SK-N-SH (cell line): ENCODE measurements around the gene YIF1B. TPM values are rescaled to one million over a fixed set of nuclear protein-coding genes. Genes with fewer than 3 reads are reported as not detected.

Experiments used
- CTCF ChIA-PET: fragments of 300-600, 350-600 bp; formaldehyde crosslinking; extraction: SDS; loops from one replicate; lab custom pipeline; 2021; lab: Yijun Ruan, JAX
- POLR2A ChIA-PET: fragments of 350-600 bp; sonication (Branson Sonifier 250); formaldehyde crosslinking; extraction: SDS; loops from one replicate; lab custom pipeline; 2020; ENCODE audit warnings: antibody characterized with exemption, inconsistent platforms; lab: Yijun Ruan, JAX
- DNase-seq: peaks from one replicate; pipeline ENCODE4 v3.0.0; 2012
- H2AFZ ChIP-seq: fragments of 200-600 bp; sonication (generic); 2 replicates; pipeline ENCODE4 v1.8.1; 2016; ENCODE audit warnings: antibody characterized with exemption, mild to moderate bottlenecking, low read depth
- H3F3A ChIP-seq: fragments of 200-600 bp; sonication (generic); replicated peaks from 2 replicates; pipeline ENCODE3; 2016; ENCODE audit warnings: antibody characterized with exemption, mild to moderate bottlenecking; ENCODE audit not compliant: insufficient read depth
- H3K27ac ChIP-seq, 2 experiments: fragments of 200-500 bp in 1 of 2; fragments of 200-600 bp in 1 of 2; sonication (Bioruptor generic) in 1 of 2; sonication (generic), shearing (Covaris generic) in 1 of 2; 2 replicates each; pipeline versions ENCODE4 v1.5.1 to v1.6.1; 2014 to 2016; ENCODE audit warnings: low read depth in 2 of 2, inconsistent platforms in 1 of 2, low read length in 1 of 2, mild to moderate bottlenecking in 1 of 2, mixed read lengths in 1 of 2
- H3K27me3 ChIP-seq: fragments of 200-600 bp; sonication (generic), shearing (Covaris generic); 2 replicates; pipeline ENCODE4 v1.6.1; 2016; ENCODE audit warnings: mixed run types; ENCODE audit not compliant: insufficient read depth
- H3K36me3 ChIP-seq, 2 experiments: fragments of 200-500 bp in 1 of 2; fragments of 200-600 bp in 1 of 2; sonication (Bioruptor generic) in 1 of 2; sonication (generic) in 1 of 2; replicated peaks in 1 of 2; 2 replicates each; pipeline versions ENCODE3 to v1.5.1; 2014 to 2016; ENCODE audit warnings: low read length in 1 of 2, mild to moderate bottlenecking in 1 of 2; ENCODE audit not compliant: insufficient read depth in 2 of 2, control insufficient read depth in 1 of 2
- H3K4me1 ChIP-seq, 2 experiments: fragments of 200-500 bp in 1 of 2; fragments of 200-600 bp in 1 of 2; sonication (Bioruptor generic) in 1 of 2; sonication (generic), shearing (Covaris generic) in 1 of 2; 2 replicates each; pipeline versions ENCODE4 v1.5.1 to v1.6.1; 2014 to 2016; ENCODE audit warnings: low read depth in 1 of 2, low read length in 1 of 2, mixed run types in 1 of 2; ENCODE audit not compliant: insufficient read depth in 2 of 2, control insufficient read depth in 1 of 2
- H3K4me2 ChIP-seq: fragments of 200-600 bp; sonication (generic), shearing (Covaris generic); 2 replicates; pipeline ENCODE4 v1.6.1; 2017; ENCODE audit warnings: mixed run types
- H3K4me3 ChIP-seq, 2 experiments: fragments of 200-500 bp in 1 of 2; fragments of 200-600 bp in 1 of 2; sonication (Bioruptor generic) in 1 of 2; sonication (generic), shearing (Covaris generic) in 1 of 2; 2 replicates each; pipeline versions ENCODE4 v1.5.1 to v1.8.1; 2014 to 2016; ENCODE audit warnings: low read depth in 2 of 2, inconsistent platforms in 1 of 2, low read length in 1 of 2, mild to moderate bottlenecking in 1 of 2, mixed read lengths in 1 of 2, moderate library complexity in 1 of 2
- H3K79me2 ChIP-seq: fragments of 200-600 bp; sonication (generic); 2 replicates; pipeline ENCODE4 v1.8.1; 2017; ENCODE audit warnings: mild to moderate bottlenecking; ENCODE audit not compliant: insufficient read depth
- H3K9ac ChIP-seq: fragments of 200-600 bp; sonication (generic); 2 replicates; pipeline ENCODE4 v1.6.1; 2017; ENCODE audit warnings: mixed run types
- H3K9me2 ChIP-seq: fragments of 200-600 bp; sonication (generic); 2 replicates; pipeline ENCODE4 v1.6.1; 2017; ENCODE audit warnings: mixed run types
- H3K9me3 ChIP-seq: fragments of 200-600 bp; sonication (generic); 2 replicates; pipeline ENCODE4 v1.6.1; 2017; ENCODE audit warnings: mixed run types, mild to moderate bottlenecking, moderate library complexity
- H4K20me1 ChIP-seq: fragments of 200-600 bp; sonication (generic); 2 replicates; pipeline ENCODE4 v1.6.1; 2017; ENCODE audit warnings: mild to moderate bottlenecking, mixed run types; ENCODE audit not compliant: insufficient read depth
- FOXM1 ChIP-seq: IDR thresholded peaks from 2 replicates; pipeline ENCODE4 v1.4.0; 2012; ENCODE audit warnings: low read depth, mild to moderate bottlenecking
- GABPA ChIP-seq: IDR thresholded peaks from 2 replicates; pipeline ENCODE4 v1.4.0; 2012; ENCODE audit warnings: low read depth, mild to moderate bottlenecking
- JUND ChIP-seq: IDR thresholded peaks from 2 replicates; pipeline ENCODE4 v1.4.0; 2012
- MEF2A ChIP-seq: IDR thresholded peaks from 2 replicates; pipeline ENCODE4 v1.4.0; 2012; ENCODE audit warnings: low read depth, borderline replicate concordance
- MXI1 ChIP-seq: IDR thresholded peaks from 2 replicates; pipeline ENCODE4 v1.6.1; 2012; ENCODE audit warnings: mild to moderate bottlenecking, low read depth, low read length, improper control_type of control experiment
- POLR2AphosphoS5 ChIP-seq: IDR thresholded peaks from 2 replicates; pipeline ENCODE4 v1.6.1; 2012; ENCODE audit warnings: low read depth, low read length
- RCOR1 ChIP-seq: fragments of 150-350 bp; IDR thresholded peaks from 2 replicates; pipeline ENCODE4 v1.6.1; 2017; ENCODE audit warnings: antibody characterized with exemption, low read length
- RFX5 ChIP-seq: IDR thresholded peaks from 2 replicates; pipeline ENCODE4 v1.6.1; 2012; ENCODE audit warnings: mild to moderate bottlenecking, improper control_type of control experiment, low read length
- RXRA ChIP-seq: IDR thresholded peaks from 2 replicates; pipeline ENCODE4 v1.4.0; 2012; ENCODE audit warnings: low read depth, mild to moderate bottlenecking, borderline replicate concordance
- TCF12 ChIP-seq: IDR thresholded peaks from 2 replicates; pipeline ENCODE4 v1.4.0; 2012
- YY1 ChIP-seq: IDR thresholded peaks from 2 replicates; pipeline ENCODE4 v1.4.0; 2012; ENCODE audit warnings: low read depth, mild to moderate bottlenecking
- WGBS: methylation state at CpG from one replicate; pipeline ENCODE4 v1.1.6; 2017; ENCODE audit warnings: low lambda C conversion rate; 5-methylcytosine and 5-hydroxymethylcytosine counted together
- polyA plus RNA-seq, 3 experiments: library from polyadenylated mRNA; depleted of rRNA; stranded (reverse); fragments of >200 nt; gene quantifications; 2 replicates each; pipeline ENCODE4 v1.2.3, GENCODE V29; 2012
- TF ChIP-seq, protein P1 (sequence below): IDR thresholded peaks from 2 replicates; pipeline ENCODE4 v1.4.0; 2012; ENCODE audit warnings: low read depth
- TF ChIP-seq, protein P2 (sequence below): IDR thresholded peaks from 2 replicates; pipeline ENCODE4 v1.4.0; 2012; ENCODE audit warnings: low read depth, borderline replicate concordance
- TF ChIP-seq, protein P3 (sequence below): fragments of 150-350 bp; IDR thresholded peaks from 2 replicates; pipeline ENCODE4 v1.6.1; 2017; ENCODE audit warnings: antibody characterized with exemption, low read length, low read depth, borderline replicate concordance
- TF ChIP-seq, protein P4 (sequence below): IDR thresholded peaks from 2 replicates; pipeline ENCODE4 v1.4.0; 2012; ENCODE audit warnings: low read depth, borderline replicate concordance
- TF ChIP-seq, protein P5 (sequence below): fragments of 150-350 bp; IDR thresholded peaks from 2 replicates; pipeline ENCODE4 v1.6.1; 2016; ENCODE audit warnings: mild to moderate bottlenecking, low read depth, low read length

YIF1B gene
- polyA plus RNA-seq, 1 of the 3 experiments (the other 2 are of a cell fraction): 121 TPM

DNA sequence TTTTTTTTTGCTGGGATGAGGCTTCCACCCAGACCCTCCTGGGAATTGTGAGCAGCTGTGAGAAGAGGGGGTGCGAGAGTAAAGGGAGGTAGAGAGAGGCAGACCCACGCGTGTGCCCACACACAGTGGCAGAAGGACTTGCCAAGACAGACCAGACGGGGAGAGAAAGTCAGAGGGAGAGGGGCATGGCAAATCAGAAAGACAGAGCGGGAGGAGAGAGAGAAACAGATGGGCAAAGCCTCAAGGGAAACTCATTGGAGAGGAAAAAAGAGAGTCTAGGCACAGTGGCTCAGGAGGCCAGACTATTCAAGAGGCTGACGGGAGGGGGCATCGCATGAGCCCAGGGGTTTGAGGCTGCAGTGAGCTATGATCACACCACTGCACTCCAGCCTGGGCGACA, 36.9 kb upstream of the YIF1B start:
- ChIA-PET CTCF (interaction anchor here (0.6 to 2.4 kb wide), 3 partner anchors 17 to 1753 kb away, joined by 3 to 10 read pairs (median 3); partner anchors contain the start of genes CATSPERG and PSMD8), POLR2A (no interaction called here)
- H4K20me1 ChIP-seq: no peaks in the 10 kb centered on the region
- no peak overlapping the region for H3K27ac ChIP-seq
- no peak overlapping the region for H3K4me2 ChIP-seq
- H2AFZ ChIP-seq: no peak overlapping the region
- no peaks in the 10 kb centered on the region for H3F3A ChIP-seq
- no peak overlapping the region for H3K4me3 ChIP-seq
- H3K9me3 ChIP-seq: no peaks in the 10 kb centered on the region
- no peaks in the 10 kb centered on the region for H3K36me3 ChIP-seq
- TF ChIP-seq RXRA (no peak), MEF2A (no peak), TCF12 (no peak)
- TF ChIP-seq, protein P1, sequence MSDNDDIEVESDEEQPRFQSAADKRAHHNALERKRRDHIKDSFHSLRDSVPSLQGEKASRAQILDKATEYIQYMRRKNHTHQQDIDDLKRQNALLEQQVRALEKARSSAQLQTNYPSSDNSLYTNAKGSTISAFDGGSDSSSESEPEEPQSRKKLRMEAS: no peak
- H3K27me3 ChIP-seq: peaks cover 5% of the 10 kb centered on the region; the same call in 1 of the 2 replicates
- no peak overlapping the region for H3K9ac ChIP-seq
- H3K4me1 ChIP-seq: no peaks in the 10 kb centered on the region; a peak in 1 of 4 replicates
- no peak for DNase-seq
- H3K9me2 ChIP-seq: no peaks in the 10 kb centered on the region
- H3K79me2 ChIP-seq: no peaks in the 10 kb centered on the region
- WGBS: 64% methylated on average over 8 of the region's 8 CpGs

DNA sequence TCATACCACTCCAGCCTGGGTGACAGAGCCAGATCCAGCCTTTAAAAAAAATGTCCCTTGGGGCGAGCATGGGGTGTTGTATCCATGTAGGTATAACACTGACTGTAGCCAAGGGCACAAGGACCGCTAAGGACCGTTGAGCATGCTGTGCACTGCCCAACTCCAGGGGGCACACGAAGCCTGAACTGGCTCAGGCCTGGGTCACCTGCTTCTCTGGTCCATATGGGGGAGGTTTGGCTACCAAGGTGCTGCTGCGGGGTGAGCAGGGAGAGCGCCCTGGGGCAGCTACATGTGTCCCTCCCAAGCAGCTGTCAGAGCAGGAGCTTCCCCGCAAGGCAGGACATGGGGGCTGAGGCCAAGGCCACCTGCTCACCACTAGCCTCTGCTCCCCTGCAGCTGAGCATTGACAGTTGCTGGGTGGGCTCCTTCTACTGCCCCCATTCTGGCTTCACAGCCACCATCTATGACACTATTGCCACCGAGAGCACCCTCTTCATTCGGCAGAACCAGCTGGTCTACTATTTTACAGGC, 36.2 kb upstream of the YIF1B start:
- Histone ChIP-seq H3K27me3 (0 out of 2 replicates have a peak, but pooled peaks cover 5% of the 10 kb centered on the region), H3K4me2 (no peak overlapping the region), H3K9ac (no peak overlapping the region), H3F3A (no peaks in the 10 kb centered on the region), H3K79me2 (no peaks in the 10 kb centered on the region), H3K36me3 (no peaks in the 10 kb centered on the region)
- DNase-seq: no peak
- POLR2A ChIA-PET: no interaction called here
- no peak for TF ChIP-seq POLR2AphosphoS5
- TF ChIP-seq, protein P1: no peak
- no peak for TF ChIP-seq YY1
- no peak for TF ChIP-seq RFX5
- TF ChIP-seq, protein P2, sequence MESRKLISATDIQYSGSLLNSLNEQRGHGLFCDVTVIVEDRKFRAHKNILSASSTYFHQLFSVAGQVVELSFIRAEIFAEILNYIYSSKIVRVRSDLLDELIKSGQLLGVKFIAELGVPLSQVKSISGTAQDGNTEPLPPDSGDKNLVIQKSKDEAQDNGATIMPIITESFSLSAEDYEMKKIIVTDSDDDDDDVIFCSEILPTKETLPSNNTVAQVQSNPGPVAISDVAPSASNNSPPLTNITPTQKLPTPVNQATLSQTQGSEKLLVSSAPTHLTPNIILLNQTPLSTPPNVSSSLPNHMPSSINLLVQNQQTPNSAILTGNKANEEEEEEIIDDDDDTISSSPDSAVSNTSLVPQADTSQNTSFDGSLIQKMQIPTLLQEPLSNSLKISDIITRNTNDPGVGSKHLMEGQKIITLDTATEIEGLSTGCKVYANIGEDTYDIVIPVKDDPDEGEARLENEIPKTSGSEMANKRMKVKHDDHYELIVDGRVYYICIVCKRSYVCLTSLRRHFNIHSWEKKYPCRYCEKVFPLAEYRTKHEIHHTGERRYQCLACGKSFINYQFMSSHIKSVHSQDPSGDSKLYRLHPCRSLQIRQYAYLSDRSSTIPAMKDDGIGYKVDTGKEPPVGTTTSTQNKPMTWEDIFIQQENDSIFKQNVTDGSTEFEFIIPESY: no peak
- TF ChIP-seq JUND: no peak
- TF ChIP-seq, protein P3, sequence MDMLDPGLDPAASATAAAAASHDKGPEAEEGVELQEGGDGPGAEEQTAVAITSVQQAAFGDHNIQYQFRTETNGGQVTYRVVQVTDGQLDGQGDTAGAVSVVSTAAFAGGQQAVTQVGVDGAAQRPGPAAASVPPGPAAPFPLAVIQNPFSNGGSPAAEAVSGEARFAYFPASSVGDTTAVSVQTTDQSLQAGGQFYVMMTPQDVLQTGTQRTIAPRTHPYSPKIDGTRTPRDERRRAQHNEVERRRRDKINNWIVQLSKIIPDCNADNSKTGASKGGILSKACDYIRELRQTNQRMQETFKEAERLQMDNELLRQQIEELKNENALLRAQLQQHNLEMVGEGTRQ: no peak
- TF ChIP-seq FOXM1: no peak
- TF ChIP-seq, protein P4, sequence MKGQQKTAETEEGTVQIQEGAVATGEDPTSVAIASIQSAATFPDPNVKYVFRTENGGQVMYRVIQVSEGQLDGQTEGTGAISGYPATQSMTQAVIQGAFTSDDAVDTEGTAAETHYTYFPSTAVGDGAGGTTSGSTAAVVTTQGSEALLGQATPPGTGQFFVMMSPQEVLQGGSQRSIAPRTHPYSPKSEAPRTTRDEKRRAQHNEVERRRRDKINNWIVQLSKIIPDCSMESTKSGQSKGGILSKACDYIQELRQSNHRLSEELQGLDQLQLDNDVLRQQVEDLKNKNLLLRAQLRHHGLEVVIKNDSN: no peak
- TF ChIP-seq, protein P5, sequence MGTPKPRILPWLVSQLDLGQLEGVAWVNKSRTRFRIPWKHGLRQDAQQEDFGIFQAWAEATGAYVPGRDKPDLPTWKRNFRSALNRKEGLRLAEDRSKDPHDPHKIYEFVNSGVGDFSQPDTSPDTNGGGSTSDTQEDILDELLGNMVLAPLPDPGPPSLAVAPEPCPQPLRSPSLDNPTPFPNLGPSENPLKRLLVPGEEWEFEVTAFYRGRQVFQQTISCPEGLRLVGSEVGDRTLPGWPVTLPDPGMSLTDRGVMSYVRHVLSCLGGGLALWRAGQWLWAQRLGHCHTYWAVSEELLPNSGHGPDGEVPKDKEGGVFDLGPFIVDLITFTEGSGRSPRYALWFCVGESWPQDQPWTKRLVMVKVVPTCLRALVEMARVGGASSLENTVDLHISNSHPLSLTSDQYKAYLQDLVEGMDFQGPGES: no peak
- TF ChIP-seq MXI1: no peak
- TF ChIP-seq RCOR1: no peak
- TF ChIP-seq TCF12: no peak
- TF ChIP-seq GABPA: no peak
- TF ChIP-seq, all 33 proteins: peak for 0
- Histone ChIP-seq H3K9me2 (no peaks in the 10 kb centered on the region), H4K20me1 (no peaks in the 10 kb centered on the region), H3K27ac (no peak overlapping the region), H3K9me3 (no peaks in the 10 kb centered on the region), H2AFZ (no peak overlapping the region), H3K4me1 (no peaks in the 10 kb centered on the region; a peak in 1 of 4 replicates), H3K4me3 (no peak overlapping the region)
- 19% methylated on average over 6 of the region's 9 CpGs for WGBS
- CTCF ChIA-PET: interaction anchor here (0.6 to 2.4 kb wide), 3 partner anchors 16 to 1752 kb away, joined by 3 to 10 read pairs (median 3); partner anchors contain the start of genes CATSPERG and PSMD8
